IMR-90 (cell line): Measurements from ENCODE around the gene LYRM4. TPM values are rescaled to one million over a fixed set of nuclear protein-coding genes. Genes with fewer than 3 reads are reported as not detected.

Experiments used
- ATAC-seq: fragments of 200-7000 bp; cut with Tn5 transposase; 2 replicates; pipeline ENCODE4 v1.9.1; 2020; ENCODE audit warnings: low read depth, mild to moderate bottlenecking, moderate library complexity
- BruUV-seq: library from RNA; stranded (reverse); fragments of 400-500 nt; replicated peaks from 2 replicates; lab custom pipeline; 2021; lab: Mats Ljungman, UMichigan
- CTCF ChIA-PET: fragments of 300-600 bp; formaldehyde crosslinking; extraction: SDS; loops from one replicate; lab custom pipeline; 2021; ENCODE audit warnings: antibody characterized with exemption; lab: Yijun Ruan, JAX
- POLR2A ChIA-PET: fragments of 300-600 bp; sonication (Branson Sonifier 250); formaldehyde crosslinking; loops from one replicate; lab custom pipeline; 2022; ENCODE audit warnings: antibody characterized with exemption; ENCODE audit not compliant: unreplicated experiment; lab: Charles Lee
- DNase-seq: peaks from one replicate; pipeline ENCODE4 v3.0.0; 2013
- H2AFZ ChIP-seq: replicated peaks from 2 replicates; pipeline ENCODE3; 2013; ENCODE audit warnings: low read length, mild to moderate bottlenecking; ENCODE audit not compliant: poor library complexity
- H2AK5ac ChIP-seq: 2 replicates; pipeline ENCODE4 v1.6.1; 2013; ENCODE audit warnings: low read depth, low read length, inconsistent platforms
- H2AK9ac ChIP-seq: replicated peaks from 2 replicates; pipeline ENCODE3; 2013; ENCODE audit warnings: mild to moderate bottlenecking, low read depth, low read length, moderate library complexity; ENCODE audit not compliant: poor library complexity
- H2BK120ac ChIP-seq: 2 replicates; pipeline ENCODE4 v1.6.1; 2013; ENCODE audit warnings: low read depth, low read length, inconsistent platforms
- H2BK15ac ChIP-seq: 3 replicates; pipeline ENCODE4 v1.6.1; 2013; ENCODE audit warnings: low read depth, low read length, inconsistent platforms
- H2BK20ac ChIP-seq: 2 replicates; pipeline ENCODE4 v1.6.1; 2013; ENCODE audit warnings: low read depth, mild to moderate bottlenecking, inconsistent platforms, low read length, moderate library complexity
- H2BK5ac ChIP-seq: 2 replicates; pipeline ENCODE4 v1.6.1; 2013; ENCODE audit warnings: mild to moderate bottlenecking, low read depth, low read length, inconsistent platforms; ENCODE audit not compliant: poor library complexity, severe bottlenecking
- H3K14ac ChIP-seq: replicated peaks from 2 replicates; pipeline ENCODE4 v1.6.1; 2013; ENCODE audit warnings: low read depth, low read length, inconsistent platforms
- H3K18ac ChIP-seq: 2 replicates; pipeline ENCODE4 v1.6.1; 2013; ENCODE audit warnings: low read depth, low read length, control low read depth
- H3K23ac ChIP-seq: 2 replicates; pipeline ENCODE4 v1.6.1; 2013; ENCODE audit warnings: low read depth, low read length, inconsistent platforms
- H3K27ac ChIP-seq: 2 replicates; pipeline ENCODE4 v1.5.1; 2013; ENCODE audit warnings: mild to moderate bottlenecking, control low read depth, low read length; ENCODE audit not compliant: insufficient read depth
- H3K27me3 ChIP-seq: 2 replicates; pipeline ENCODE4 v1.6.1; 2013; ENCODE audit warnings: low read length; ENCODE audit not compliant: control insufficient read depth, insufficient read depth
- H3K36me3 ChIP-seq: 2 replicates; pipeline ENCODE4 v1.6.1; 2013; ENCODE audit warnings: low read length, mixed read lengths; ENCODE audit not compliant: control insufficient read depth, insufficient read depth
- H3K4ac ChIP-seq: 2 replicates; pipeline ENCODE4 v1.6.1; 2013; ENCODE audit warnings: low read depth, low read length, inconsistent platforms
- H3K4me1 ChIP-seq: 2 replicates; pipeline ENCODE4 v1.6.1; 2013; ENCODE audit warnings: low read length, mixed read lengths; ENCODE audit not compliant: control insufficient read depth, insufficient read depth
- H3K4me2 ChIP-seq: 2 replicates; pipeline ENCODE4 v1.6.1; 2013; ENCODE audit warnings: low read depth, mild to moderate bottlenecking, control low read depth, low read length, moderate library complexity
- H3K4me3 ChIP-seq: 2 replicates; pipeline ENCODE4 v1.5.1; 2013; ENCODE audit warnings: low read depth, mild to moderate bottlenecking, control low read depth, low read length, moderate library complexity; ENCODE audit not compliant: insufficient read depth
- H3K56ac ChIP-seq: 2 replicates; pipeline ENCODE4 v1.6.1; 2013; ENCODE audit warnings: low read length, inconsistent platforms; ENCODE audit not compliant: insufficient read depth; ENCODE audit errors: extremely low read depth
- H3K79me1 ChIP-seq, 2 experiments: 2 replicates each; pipeline ENCODE4 v1.6.1; 2013; ENCODE audit warnings: low read length in 2 of 2, inconsistent platforms in 1 of 2, low read depth in 1 of 2
- H3K9ac ChIP-seq: 2 replicates; pipeline ENCODE4 v1.6.1; 2013; ENCODE audit warnings: low read depth, low read length, control low read depth
- H3K9me1 ChIP-seq: 2 replicates; pipeline ENCODE4 v1.6.1; 2013; ENCODE audit warnings: low read length, inconsistent platforms; ENCODE audit not compliant: insufficient read depth
- H3K9me3 ChIP-seq: 2 replicates; pipeline ENCODE4 v1.6.1; 2013; ENCODE audit warnings: low read length; ENCODE audit not compliant: control insufficient read depth, insufficient read depth
- H4K20me1 ChIP-seq: 2 replicates; pipeline ENCODE4 v1.6.1; 2013; ENCODE audit warnings: low read length, inconsistent platforms; ENCODE audit not compliant: insufficient read depth
- H4K5ac ChIP-seq: 2 replicates; pipeline ENCODE4 v1.6.1; 2013; ENCODE audit warnings: mild to moderate bottlenecking, low read depth, low read length, control low read depth
- H4K8ac ChIP-seq, 2 experiments: 2 replicates each; pipeline ENCODE4 v1.6.1; 2013; ENCODE audit warnings: low read depth in 2 of 2, low read length in 2 of 2, control low read depth in 1 of 2, inconsistent platforms in 1 of 2
- H4K91ac ChIP-seq: 2 replicates; pipeline ENCODE4 v1.6.1; 2013; ENCODE audit warnings: low read depth, low read length, inconsistent platforms; ENCODE audit not compliant: insufficient read depth
- BHLHE40 ChIP-seq: fragments of 150-350 bp; IDR thresholded peaks from 2 replicates; pipeline ENCODE4 v1.6.1; 2016; ENCODE audit warnings: mild to moderate bottlenecking, low read depth, low read length
- MAFK ChIP-seq: IDR thresholded peaks from 2 replicates; pipeline ENCODE4 v1.6.1; 2012; ENCODE audit warnings: low read depth, low read length, improper control_type of control experiment
- MXI1 ChIP-seq: IDR thresholded peaks from 2 replicates; pipeline ENCODE4 v1.6.1; 2012; ENCODE audit warnings: low read depth, mild to moderate bottlenecking, low read length, moderate library complexity, borderline replicate concordance
- NFE2L2 ChIP-seq: fragments of 150-350 bp; IDR thresholded peaks from 2 replicates; pipeline ENCODE4 v1.6.1; 2016; ENCODE audit warnings: low read depth, mild to moderate bottlenecking, low read length
- RAD21 ChIP-seq: IDR thresholded peaks from 2 replicates; pipeline ENCODE4 v1.6.1; 2012; ENCODE audit warnings: low read length, improper control_type of control experiment
- RCOR1 ChIP-seq: IDR thresholded peaks from 2 replicates; pipeline ENCODE4 v1.6.1; 2012; ENCODE audit warnings: mild to moderate bottlenecking, low read length, improper control_type of control experiment; ENCODE audit not compliant: insufficient replicate concordance
- RFX5 ChIP-seq: IDR thresholded peaks from 2 replicates; pipeline ENCODE4 v1.8.0; 2012; ENCODE audit warnings: low read depth, mild to moderate bottlenecking, low read length, moderate library complexity
- SMC3 ChIP-seq: fragments of 150-350 bp; IDR thresholded peaks from 2 replicates; pipeline ENCODE4 v1.6.1; 2016; ENCODE audit warnings: low read depth, mild to moderate bottlenecking, antibody characterized with exemption, low read length, moderate library complexity
- WGBS, 2 experiments: methylation state at CpG; one replicate each; pipeline versions ENCODE4 v1.1.5 to v1.1.7; 2013; ENCODE audit warnings: missing lambda C conversion rate in 2 of 2; ENCODE audit not compliant: insufficient read length in 1 of 2; ENCODE audit errors: extremely low coverage in 2 of 2; 5-methylcytosine and 5-hydroxymethylcytosine counted together
- dilution Hi-C: fragments of 300-500 bp; cut with HindIII; formaldehyde crosslinking; loops from one replicate; pipeline ENCODE4 v1.14.3; 2018; ENCODE audit warnings: low sequenced_read_pairs; ENCODE audit not compliant: unreplicated experiment
- in situ Hi-C: fragments of 300-500 bp; cut with MboI; formaldehyde crosslinking; loops from 3 replicates; pipeline ENCODE4 v1.14.3; 2019; ENCODE audit warnings: low sequenced_read_pairs, inconsistent platforms, mixed read lengths
- intact Hi-C: fragments of 100-400 bp; cut with micrococcal nuclease; formaldehyde crosslinking; loops from 2 replicates; pipeline ENCODE4 v1.10.0; 2022
- polyA plus RNA-seq, 3 experiments: library from polyadenylated mRNA; depleted of rRNA; stranded (reverse); fragments of >200 nt; gene quantifications; 2 replicates each; pipeline ENCODE4 v1.2.3, GENCODE V29; 2012; ENCODE audit warnings: low replicate concordance in 1 of 3
- total RNA-seq: library from RNA; depleted of rRNA; stranded (reverse); fragments of >200 nt; gene quantifications from 2 replicates; pipeline ENCODE4 v1.2.3, GENCODE V29; 2012
- TF ChIP-seq, protein P1 (sequence below): fragments of 150-350 bp; IDR thresholded peaks from 2 replicates; pipeline ENCODE4 v1.6.1; 2017; ENCODE audit warnings: mild to moderate bottlenecking, antibody characterized with exemption, low read length, low read depth

Gene LYRM4
- total and polyA plus RNA-seq, 2 of the 4 experiments (the other 2 are of a cell fraction) = 11.5 to 26.6 TPM

DNA sequence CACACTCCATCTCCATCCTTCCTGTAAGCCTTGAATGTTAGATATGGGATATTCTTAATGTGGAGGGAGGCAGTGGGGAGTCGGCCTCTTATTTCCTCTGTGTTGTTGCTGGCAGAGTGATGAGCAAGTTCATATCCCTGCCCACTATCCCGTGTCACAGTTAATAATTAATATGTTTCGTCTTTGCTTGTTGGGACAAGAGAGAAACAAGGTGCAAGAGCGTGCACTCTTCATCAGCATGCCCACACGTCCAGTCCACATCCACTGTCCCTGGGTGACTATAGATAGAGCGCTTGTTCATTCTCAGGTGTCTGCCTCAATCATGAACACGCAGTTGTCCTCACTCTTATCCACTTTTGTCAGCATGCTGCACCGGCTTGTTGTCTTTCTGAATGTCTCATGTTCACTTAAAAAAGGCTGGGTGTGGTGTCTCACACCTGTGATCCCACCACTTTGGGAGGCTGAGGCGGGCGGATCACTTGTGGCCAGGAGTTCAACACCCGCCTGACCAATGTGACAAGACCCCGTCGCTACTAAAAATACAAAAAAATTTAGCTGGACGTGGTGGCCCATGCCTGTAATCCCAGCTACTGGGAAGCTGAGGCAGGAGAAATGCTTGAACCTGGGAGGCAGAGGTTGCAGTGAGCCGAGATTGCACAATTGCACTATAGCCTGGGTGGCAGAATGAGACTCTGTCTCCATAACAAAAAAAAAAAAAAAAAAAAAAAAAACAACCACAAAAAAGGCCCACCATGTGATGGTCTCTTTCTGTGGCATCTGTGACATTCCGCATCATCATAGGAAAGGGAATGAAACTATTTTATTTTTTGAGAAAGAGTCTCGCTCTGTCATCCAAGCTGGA, 141.4 kb downstream of the LYRM4 start (continued):
- no peak for TF ChIP-seq RFX5
- TF ChIP-seq RAD21 = no peak

GRCh38 chr6:5116243-5116991, 144.3 kb downstream of the LYRM4 start:
- no TSS peak for BruUV-seq
- Histone ChIP-seq H3K4me3 (no peak overlapping the region), H3K27ac (no peak overlapping the region), H3K4me1 (peaks cover 2% of the 10 kb centered on the region; the same call in 1 of the 2 replicates), H3K9ac (no peak overlapping the region), H2BK120ac (no peak overlapping the region), H2AK5ac (no peak overlapping the region), H3K27me3 (no peaks in the 10 kb centered on the region), H4K5ac (no peak overlapping the region), H2AK9ac (no peak overlapping the region), H2AFZ (no peak overlapping the region), H2BK20ac (no peak overlapping the region), H4K8ac (no peak overlapping the region), H3K9me3 (no peaks in the 10 kb centered on the region; the same call in 1 of the 2 replicates), H3K79me1 (no peaks in the 10 kb centered on the region), H2BK5ac (no peak overlapping the region), H3K4ac (no peak overlapping the region), H3K9me1 (peaks cover 3% of the 10 kb centered on the region; the same call in 1 of the 2 replicates), H3K4me2 (no peak overlapping the region), H3K56ac (no peak overlapping the region), H3K14ac (no peak overlapping the region), H4K91ac (no peak overlapping the region), H3K36me3 (no peaks in the 10 kb centered on the region), H3K23ac (no peak overlapping the region), H4K20me1 (no peaks in the 10 kb centered on the region; the same call in 1 of the 2 replicates), H2BK15ac (no peak overlapping the region), H3K18ac (no peak overlapping the region)
- intact Hi-C loops (loop anchor here (10.0 kb wide), 1 partner anchor 172 kb away; no protein-coding TSS in a partner anchor), dilution Hi-C loops (no loop called here), in situ Hi-C loops (no loop called here)
- no peak for TF ChIP-seq NFE2L2
- TF ChIP-seq BHLHE40 = no peak
- TF ChIP-seq, protein P1, sequence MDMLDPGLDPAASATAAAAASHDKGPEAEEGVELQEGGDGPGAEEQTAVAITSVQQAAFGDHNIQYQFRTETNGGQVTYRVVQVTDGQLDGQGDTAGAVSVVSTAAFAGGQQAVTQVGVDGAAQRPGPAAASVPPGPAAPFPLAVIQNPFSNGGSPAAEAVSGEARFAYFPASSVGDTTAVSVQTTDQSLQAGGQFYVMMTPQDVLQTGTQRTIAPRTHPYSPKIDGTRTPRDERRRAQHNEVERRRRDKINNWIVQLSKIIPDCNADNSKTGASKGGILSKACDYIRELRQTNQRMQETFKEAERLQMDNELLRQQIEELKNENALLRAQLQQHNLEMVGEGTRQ = no peak
- TF ChIP-seq RCOR1 = no peak
- no peak for TF ChIP-seq MAFK
- TF ChIP-seq RAD21 = no peak
- no peak for TF ChIP-seq SMC3
- TF ChIP-seq MXI1 = no peak
- DNase-seq = peak; percentile 28
- WGBS, 2 experiments = 100% methylated on average over 1 of the region's 9 CpGs; no CpG with 5 or more reads in 1 of the 2 experiments
- no peak for ATAC-seq
- CTCF ChIA-PET = no interaction called here
- POLR2A ChIA-PET = no interaction called here
